Endothelial cell of umbilical vein (primary cell): ENCODE data around the gene MAST4. TPM values are rescaled to one million over a fixed set of nuclear protein-coding genes. Genes with fewer than 3 reads are reported as not detected.

ENCODE experiments used
- BruUV-seq: library from RNA; stranded (reverse); fragments of 400-500 nt; replicated peaks from 2 replicates; lab custom pipeline; 2021; lab: Mats Ljungman, UMichigan
- CTCF ChIA-PET: fragments of 300-600, 350-600 bp; sonication (Branson Sonifier 250); formaldehyde crosslinking; loops from one replicate; lab custom pipeline; 2021; ENCODE audit warnings: antibody characterized with exemption, inconsistent platforms; lab: Charles Lee
- POLR2A ChIA-PET: fragments of 300-600, 350-600 bp; sonication (Branson Sonifier 250); formaldehyde crosslinking; loops from one replicate; lab custom pipeline; 2021; ENCODE audit warnings: antibody characterized with exemption, inconsistent platforms; lab: Charles Lee
- DNase-seq: peaks from one replicate; pipeline ENCODE4 v3.0.0-alpha.2; 2011; ENCODE audit warnings: low read depth, low spot score
- FAIRE-seq: peaks from 2 replicates; lab custom pipeline; 2011; peaks lifted over from hg19 to GRCh38; lab: Jason Lieb, UNC
- H2AFZ ChIP-seq: 2 replicates; pipeline ENCODE4 v1.6.0; 2012; ENCODE audit warnings: low read depth, low read length, control low read depth, inconsistent platforms
- H3K27ac ChIP-seq: 2 replicates; pipeline ENCODE4 v1.5.1; 2011; ENCODE audit warnings: low read depth, mild to moderate bottlenecking, control low read depth, low read length, moderate library complexity; ENCODE audit not compliant: insufficient read depth
- H3K27me3 ChIP-seq, 2 experiments: 2 replicates each; pipeline versions ENCODE4 v1.6.0 to v1.6.1; 2011; ENCODE audit warnings: low read length in 2 of 2, mixed read lengths in 1 of 2; ENCODE audit not compliant: control insufficient read depth in 2 of 2, insufficient read depth in 2 of 2
- H3K36me3 ChIP-seq, 2 experiments: 2 replicates in 1 of 2; 3 replicates in 1 of 2; pipeline ENCODE4 v1.5.1; 2011; ENCODE audit warnings: low read length in 2 of 2, mild to moderate bottlenecking in 1 of 2, moderate library complexity in 1 of 2; ENCODE audit not compliant: control insufficient read depth in 2 of 2, insufficient read depth in 2 of 2; ENCODE audit errors: extremely low read depth in 1 of 2
- H3K4me1 ChIP-seq: 3 replicates; pipeline ENCODE4 v1.5.1; 2011; ENCODE audit warnings: mild to moderate bottlenecking, low read length; ENCODE audit not compliant: control insufficient read depth, insufficient read depth; ENCODE audit errors: extremely low read depth
- H3K4me2 ChIP-seq: 2 replicates; pipeline ENCODE4 v1.6.1; 2011; ENCODE audit warnings: low read length, control low read depth, mixed read lengths; ENCODE audit not compliant: insufficient read depth
- H3K4me3 ChIP-seq, 3 experiments: fragments of 200-600 bp in 1 of 3; sonication (generic), shearing (Covaris generic) in 1 of 3; replicated peaks in 1 of 3; 2 replicates each; pipeline ENCODE4 v1.5.1; 2011 to 2016; ENCODE audit warnings: control low read depth in 3 of 3, low read length in 3 of 3, mild to moderate bottlenecking in 2 of 3, inconsistent platforms in 1 of 3, low read depth in 1 of 3, moderate library complexity in 1 of 3; ENCODE audit not compliant: insufficient read depth in 1 of 3
- H3K79me2 ChIP-seq: 2 replicates; pipeline ENCODE4 v1.6.0; 2012; ENCODE audit warnings: low read length, inconsistent platforms; ENCODE audit not compliant: control insufficient read depth, insufficient read depth
- H3K9ac ChIP-seq: replicated peaks from 2 replicates; pipeline ENCODE3; 2011; ENCODE audit warnings: low read length, control low read depth; ENCODE audit not compliant: insufficient read depth; ENCODE audit errors: extremely low read depth
- H3K9me1 ChIP-seq: replicated peaks from 3 replicates; pipeline ENCODE4 v1.6.0; 2011; ENCODE audit warnings: mild to moderate bottlenecking, low read length; ENCODE audit not compliant: control insufficient read depth, insufficient read depth; ENCODE audit errors: extremely low read depth
- H3K9me3 ChIP-seq: replicated peaks from 2 replicates; pipeline ENCODE4 v1.5.1; 2012; ENCODE audit warnings: low read length, inconsistent platforms; ENCODE audit not compliant: control insufficient read depth, insufficient read depth
- H4K20me1 ChIP-seq: replicated peaks from 2 replicates; pipeline ENCODE3; 2011; ENCODE audit warnings: mild to moderate bottlenecking, low read length; ENCODE audit not compliant: control insufficient read depth, insufficient read depth; ENCODE audit errors: extremely low read depth
- EZH2 ChIP-seq: IDR thresholded peaks from 2 replicates; pipeline ENCODE4 v1.6.1; 2012; ENCODE audit warnings: borderline replicate concordance, low read depth, mild to moderate bottlenecking, moderate library complexity, low read length, inconsistent platforms; ENCODE audit not compliant: severe bottlenecking
- FOS ChIP-seq: IDR thresholded peaks from 2 replicates; pipeline ENCODE4 v1.6.1; 2011; ENCODE audit warnings: mild to moderate bottlenecking, low read length, moderate library complexity, borderline replicate concordance; ENCODE audit not compliant: insufficient read depth
- GATA2 ChIP-seq: IDR thresholded peaks from 2 replicates; pipeline ENCODE4 v1.7.0; 2011; ENCODE audit warnings: low read depth, mild to moderate bottlenecking, moderate library complexity, mixed read lengths, low read length; ENCODE audit not compliant: insufficient read length, insufficient read depth
- JUN ChIP-seq: IDR thresholded peaks from 2 replicates; pipeline ENCODE4 v1.6.1; 2011; ENCODE audit warnings: borderline replicate concordance, low read depth; ENCODE audit not compliant: insufficient read length, insufficient read depth
- MYC ChIP-seq: IDR thresholded peaks from one replicate; pipeline ENCODE4 v1.6.1; 2011; ENCODE audit warnings: mild to moderate bottlenecking, low read depth, low read length
- POLR2A ChIP-seq: IDR thresholded peaks from 2 replicates; pipeline ENCODE4 v1.6.1; 2012; ENCODE audit warnings: low read depth, mild to moderate bottlenecking, control low read depth, low read length
- POLR2AphosphoS5 ChIP-seq: IDR thresholded peaks from 2 replicates; pipeline ENCODE4 v1.6.1; 2012; ENCODE audit warnings: low read depth, mild to moderate bottlenecking, control low read depth, low read length, moderate library complexity; ENCODE audit not compliant: insufficient read depth
- dilution Hi-C: fragments of 300-500 bp; cut with MboI; formaldehyde crosslinking; loops from one replicate; pipeline ENCODE4 v1.15.0; 2019; ENCODE audit warnings: low sequenced_read_pairs; ENCODE audit not compliant: extremely low pct_ligation_motif_present
- intact Hi-C: fragments of 100-400 bp; cut with micrococcal nuclease; formaldehyde crosslinking; loops from one replicate; pipeline ENCODE4 v1.10.0; 2022
- polyA plus RNA-seq, 4 experiments: library from polyadenylated mRNA; depleted of rRNA in 3 of 4; stranded (reverse) in 3 of 4; unstranded in 1 of 4; fragments of >200 nt; gene quantifications; 2 replicates each; pipeline versions ENCODE4 v1.2.1 to v1.2.3, GENCODE V29; 2011 to 2012; ENCODE audit warnings: missing spikeins in 1 of 4
- total RNA-seq: library from RNA; stranded (reverse); gene quantifications from 2 replicates; pipeline ENCODE4 v1.2.3, GENCODE V29; 2021
- TF ChIP-seq, protein P1 (sequence below), 2 donors: IDR thresholded peaks; 1 replicate in 1 of 2; 2 replicates in 1 of 2; pipeline ENCODE4 v1.5.1; 2011; ENCODE audit warnings: low read length in 2 of 2, mild to moderate bottlenecking in 2 of 2, moderate library complexity in 2 of 2, control low read depth in 1 of 2, inconsistent platforms in 1 of 2, low read depth in 1 of 2; ENCODE audit not compliant: insufficient read depth in 1 of 2; ENCODE audit errors: extremely low read depth in 1 of 2
- TF ChIP-seq, protein P2 (sequence below): IDR thresholded peaks from 2 replicates; pipeline ENCODE4 v1.6.1; 2011; ENCODE audit not compliant: insufficient read depth, insufficient read length

Gene MAST4
- total and polyA plus RNA-seq, 2 donors (not counting 3 experiments of a cell fraction or from before 2014, with no cell fraction given): 40.2 to 116 TPM

- no peaks in the 10 kb centered on the region for H3K27me3 ChIP-seq
- no peak for DNase-seq
- no peaks in the 10 kb centered on the region for H3K9me3 ChIP-seq
- ChIA-PET POLR2A (interaction anchor here (0.6 kb wide), 1 partner anchor 1087 kb away, joined by 5 read pairs; no protein-coding TSS in a partner anchor), CTCF (no interaction called here)
- no peaks in the 10 kb centered on the region for H3K36me3 ChIP-seq
- no peak overlapping the region for H3K4me2 ChIP-seq
- H4K20me1 ChIP-seq: no peaks in the 10 kb centered on the region
- no peak overlapping the region for H3K27ac ChIP-seq
- no peak overlapping the region for H3K4me3 ChIP-seq
- no peaks in the 10 kb centered on the region for H3K4me1 ChIP-seq
- H3K9ac ChIP-seq: no peak overlapping the region
- dilution Hi-C loops: no loop called here
- H3K79me2 ChIP-seq: no peaks in the 10 kb centered on the region
- H2AFZ ChIP-seq: no peak overlapping the region
- intact Hi-C loops: no loop called here
- BruUV-seq: no TSS peak
- no peak for FAIRE-seq
- H3K9me1 ChIP-seq: no peaks in the 10 kb centered on the region
- no peak for TF ChIP-seq POLR2A
- no peak for TF ChIP-seq MYC
- TF ChIP-seq, protein P1, sequence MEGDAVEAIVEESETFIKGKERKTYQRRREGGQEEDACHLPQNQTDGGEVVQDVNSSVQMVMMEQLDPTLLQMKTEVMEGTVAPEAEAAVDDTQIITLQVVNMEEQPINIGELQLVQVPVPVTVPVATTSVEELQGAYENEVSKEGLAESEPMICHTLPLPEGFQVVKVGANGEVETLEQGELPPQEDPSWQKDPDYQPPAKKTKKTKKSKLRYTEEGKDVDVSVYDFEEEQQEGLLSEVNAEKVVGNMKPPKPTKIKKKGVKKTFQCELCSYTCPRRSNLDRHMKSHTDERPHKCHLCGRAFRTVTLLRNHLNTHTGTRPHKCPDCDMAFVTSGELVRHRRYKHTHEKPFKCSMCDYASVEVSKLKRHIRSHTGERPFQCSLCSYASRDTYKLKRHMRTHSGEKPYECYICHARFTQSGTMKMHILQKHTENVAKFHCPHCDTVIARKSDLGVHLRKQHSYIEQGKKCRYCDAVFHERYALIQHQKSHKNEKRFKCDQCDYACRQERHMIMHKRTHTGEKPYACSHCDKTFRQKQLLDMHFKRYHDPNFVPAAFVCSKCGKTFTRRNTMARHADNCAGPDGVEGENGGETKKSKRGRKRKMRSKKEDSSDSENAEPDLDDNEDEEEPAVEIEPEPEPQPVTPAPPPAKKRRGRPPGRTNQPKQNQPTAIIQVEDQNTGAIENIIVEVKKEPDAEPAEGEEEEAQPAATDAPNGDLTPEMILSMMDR (IDR thresholded peaks at IDR 0.05; ENCODE audit: extremely low read depth in 1 of 2, insufficient read depth in 1 of 2, low read depth in 1 of 2, low read length in 2 of 2): no peak
- TF ChIP-seq POLR2AphosphoS5: no peak
- TF ChIP-seq FOS: no peak
- no peak for TF ChIP-seq GATA2
- no peak for TF ChIP-seq JUN
- TF ChIP-seq, protein P2, sequence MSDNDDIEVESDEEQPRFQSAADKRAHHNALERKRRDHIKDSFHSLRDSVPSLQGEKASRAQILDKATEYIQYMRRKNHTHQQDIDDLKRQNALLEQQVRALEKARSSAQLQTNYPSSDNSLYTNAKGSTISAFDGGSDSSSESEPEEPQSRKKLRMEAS: no peak
- TF ChIP-seq EZH2: no peak
Measured at GRCh38 chr5:67188274-67189078, 592.3 kb downstream of the MAST4 start.
